DND-41 (cell line): ENCODE results near the gene FARP1.

Experiments
- EZH2 ChIP-seq: IDR thresholded peaks from 3 replicates; pipeline ENCODE4 v1.6.1; 2012; ENCODE audit warnings: borderline replicate concordance, low read depth, mild to moderate bottlenecking, moderate library complexity, low read length, inconsistent platforms; ENCODE audit not compliant: severe bottlenecking
- TF ChIP-seq, protein P1 (sequence below): IDR thresholded peaks from 2 replicates; pipeline ENCODE4 v1.5.1; 2012; ENCODE audit warnings: borderline replicate concordance, low read length, moderate library complexity, mild to moderate bottlenecking; ENCODE audit not compliant: poor library complexity, severe bottlenecking; ENCODE audit errors: extremely low read depth

DNA sequence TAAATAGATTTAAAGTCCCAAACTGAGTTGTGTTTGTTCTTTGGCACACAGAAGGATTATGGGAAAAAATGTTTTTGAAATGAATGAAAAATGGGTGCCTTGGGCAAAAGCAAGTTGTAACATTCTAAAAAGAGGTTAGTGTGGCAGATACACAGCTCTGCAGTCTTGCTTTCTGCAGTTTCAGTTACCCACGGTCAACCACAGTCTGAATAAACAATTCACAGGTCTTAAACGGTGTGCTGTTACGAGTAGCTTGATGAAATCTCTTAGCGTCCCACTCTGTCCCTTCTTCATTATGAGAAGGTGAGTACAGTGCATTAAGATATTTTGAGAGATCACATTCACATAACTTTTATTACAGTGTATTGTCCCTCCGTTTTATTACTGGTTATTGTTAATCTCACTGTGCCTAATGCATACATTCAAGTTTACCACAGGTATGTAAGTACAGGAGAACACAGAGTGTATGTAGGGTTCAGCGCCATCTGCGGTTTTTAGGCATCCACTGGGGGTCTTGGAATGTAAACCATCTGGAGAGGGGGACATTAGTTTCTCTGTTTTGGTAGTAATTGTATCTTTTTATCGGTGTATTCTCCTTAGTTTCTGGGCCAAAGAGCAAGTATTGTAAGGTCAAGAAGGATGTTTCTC is 8.1 kb downstream of the FARP1 start:
- TF ChIP-seq, protein P1, sequence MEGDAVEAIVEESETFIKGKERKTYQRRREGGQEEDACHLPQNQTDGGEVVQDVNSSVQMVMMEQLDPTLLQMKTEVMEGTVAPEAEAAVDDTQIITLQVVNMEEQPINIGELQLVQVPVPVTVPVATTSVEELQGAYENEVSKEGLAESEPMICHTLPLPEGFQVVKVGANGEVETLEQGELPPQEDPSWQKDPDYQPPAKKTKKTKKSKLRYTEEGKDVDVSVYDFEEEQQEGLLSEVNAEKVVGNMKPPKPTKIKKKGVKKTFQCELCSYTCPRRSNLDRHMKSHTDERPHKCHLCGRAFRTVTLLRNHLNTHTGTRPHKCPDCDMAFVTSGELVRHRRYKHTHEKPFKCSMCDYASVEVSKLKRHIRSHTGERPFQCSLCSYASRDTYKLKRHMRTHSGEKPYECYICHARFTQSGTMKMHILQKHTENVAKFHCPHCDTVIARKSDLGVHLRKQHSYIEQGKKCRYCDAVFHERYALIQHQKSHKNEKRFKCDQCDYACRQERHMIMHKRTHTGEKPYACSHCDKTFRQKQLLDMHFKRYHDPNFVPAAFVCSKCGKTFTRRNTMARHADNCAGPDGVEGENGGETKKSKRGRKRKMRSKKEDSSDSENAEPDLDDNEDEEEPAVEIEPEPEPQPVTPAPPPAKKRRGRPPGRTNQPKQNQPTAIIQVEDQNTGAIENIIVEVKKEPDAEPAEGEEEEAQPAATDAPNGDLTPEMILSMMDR, result no peak
- TF ChIP-seq EZH2, result no peak
